ENCODE measurements around the gene RNASEH2C.
"Not testable (repeated sequence)": the region's sequence is repeated elsewhere in the genome, so short reads cannot be mapped to it uniquely, and the experiment has no call there.

RNASEH2C gene

DNA sequence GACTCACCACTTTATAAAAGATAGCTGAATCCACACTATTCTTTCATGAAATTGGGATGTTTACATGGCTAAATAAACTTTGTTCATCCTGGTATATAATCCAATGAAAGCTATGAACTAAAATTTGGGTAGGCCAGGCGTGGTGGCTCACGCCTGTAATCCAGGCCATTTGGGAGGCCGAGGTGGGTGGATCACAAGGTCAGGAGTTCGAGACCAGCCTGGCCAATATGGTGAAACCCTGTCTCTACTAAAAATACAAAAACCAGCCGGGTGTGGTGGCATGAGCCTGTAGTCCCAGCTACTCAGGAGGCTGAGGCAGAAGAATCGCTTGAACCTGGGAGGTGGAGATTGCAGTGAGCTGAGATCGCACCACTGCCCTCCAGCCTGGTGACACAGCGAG lies 28.8 kb downstream of the RNASEH2C start:
- DNase-seq (ENCODE audit: low read depth in 3 of 3, low spot score in 1 of 3), result not testable (repeated sequence)

DNA sequence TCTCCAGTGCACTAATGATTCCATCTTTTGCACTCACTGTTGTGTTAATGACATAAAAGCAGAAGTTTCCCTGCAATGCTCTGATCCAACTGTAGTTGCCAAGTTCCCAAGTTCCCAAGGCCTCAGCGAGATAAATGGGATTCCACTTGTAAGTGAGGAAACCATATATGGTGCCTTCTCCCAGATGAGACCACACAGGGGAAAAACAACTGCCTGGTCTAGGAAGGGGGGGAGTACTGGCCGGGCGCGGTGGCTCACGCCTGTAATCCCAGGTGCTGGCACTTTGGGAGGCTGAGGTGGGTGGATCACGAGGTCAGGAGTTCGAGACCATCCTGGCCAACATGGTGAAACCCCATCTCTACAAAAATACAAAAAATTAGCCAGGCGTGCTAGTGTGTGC lies 34.6 kb downstream of the RNASEH2C start:
- DNase-seq (ENCODE audit: low read depth in 3 of 3, low spot score in 1 of 3), result no peak

DNA sequence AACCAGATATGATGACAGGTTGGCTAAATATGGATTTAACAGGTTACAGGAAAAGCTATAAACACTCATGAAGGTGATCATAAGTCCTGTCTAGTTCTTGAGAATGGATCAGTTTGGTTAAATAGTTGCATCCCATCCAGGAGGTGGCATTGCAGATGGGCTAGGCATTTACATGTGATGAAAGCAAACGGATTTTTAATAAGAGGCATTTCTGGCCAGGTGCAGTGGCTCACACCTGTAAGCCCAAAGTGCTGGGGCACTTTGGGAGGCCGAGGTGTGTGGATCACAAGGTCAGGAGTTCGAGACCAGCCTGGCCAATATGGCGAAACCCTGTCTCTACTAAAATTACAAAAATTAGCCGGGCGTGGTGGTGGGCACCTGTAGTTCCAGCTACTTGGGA lies 37.1 kb downstream of the RNASEH2C start:
- not testable (repeated sequence) for DNase-seq (ENCODE audit: low read depth in 3 of 3, low spot score in 1 of 3)

DNA sequence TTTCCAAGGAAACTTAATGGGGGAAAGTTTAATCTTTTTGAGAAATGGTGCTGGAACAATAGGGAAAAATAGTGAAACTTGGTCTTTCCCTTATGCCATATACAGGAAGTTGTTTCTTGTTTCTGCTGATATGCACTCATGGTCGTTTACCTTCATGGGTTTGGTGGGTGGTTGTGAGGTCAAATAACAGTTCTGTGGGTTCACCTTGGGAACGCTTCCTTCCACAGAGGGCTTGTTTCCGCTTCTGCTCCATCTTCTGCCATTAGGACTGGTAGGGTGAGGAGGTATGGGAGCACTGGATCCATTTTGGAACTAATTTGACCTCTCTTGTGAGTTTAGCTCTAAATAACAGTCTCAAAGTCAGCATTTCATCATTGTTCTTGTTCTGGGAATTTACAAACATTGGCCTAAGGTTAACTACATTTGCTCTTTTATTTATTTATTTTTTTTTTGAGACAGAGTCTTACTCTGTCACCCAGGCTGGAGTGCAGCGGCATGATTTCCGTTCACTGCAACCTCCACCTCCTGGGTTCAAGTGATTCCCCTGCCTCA lies 40.3 kb downstream of the RNASEH2C start:
- no peak for DNase-seq (ENCODE audit: low read depth in 3 of 3, low spot score in 1 of 3)

DNA sequence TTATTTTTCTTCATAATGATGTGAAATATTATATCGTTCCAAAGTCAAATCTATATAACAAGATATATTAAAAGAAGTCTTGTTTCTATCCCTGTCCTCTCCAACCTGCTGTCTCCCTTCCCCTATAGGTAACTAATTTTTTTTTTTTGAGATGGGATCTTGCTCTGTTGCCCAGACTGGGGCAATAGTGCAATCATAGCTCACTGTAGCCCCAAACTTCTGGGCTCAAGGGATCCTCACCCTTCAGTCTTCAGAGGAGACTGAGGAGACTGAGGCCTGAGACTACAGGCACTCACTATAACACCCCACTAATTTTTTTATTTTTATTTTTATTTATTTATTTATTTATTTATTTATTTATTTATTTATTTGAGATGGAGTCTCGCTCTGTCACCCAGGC lies 47.6 kb downstream of the RNASEH2C start:
- DNase-seq (ENCODE audit: low read depth in 3 of 3, low spot score in 1 of 3), result no peak

DNA sequence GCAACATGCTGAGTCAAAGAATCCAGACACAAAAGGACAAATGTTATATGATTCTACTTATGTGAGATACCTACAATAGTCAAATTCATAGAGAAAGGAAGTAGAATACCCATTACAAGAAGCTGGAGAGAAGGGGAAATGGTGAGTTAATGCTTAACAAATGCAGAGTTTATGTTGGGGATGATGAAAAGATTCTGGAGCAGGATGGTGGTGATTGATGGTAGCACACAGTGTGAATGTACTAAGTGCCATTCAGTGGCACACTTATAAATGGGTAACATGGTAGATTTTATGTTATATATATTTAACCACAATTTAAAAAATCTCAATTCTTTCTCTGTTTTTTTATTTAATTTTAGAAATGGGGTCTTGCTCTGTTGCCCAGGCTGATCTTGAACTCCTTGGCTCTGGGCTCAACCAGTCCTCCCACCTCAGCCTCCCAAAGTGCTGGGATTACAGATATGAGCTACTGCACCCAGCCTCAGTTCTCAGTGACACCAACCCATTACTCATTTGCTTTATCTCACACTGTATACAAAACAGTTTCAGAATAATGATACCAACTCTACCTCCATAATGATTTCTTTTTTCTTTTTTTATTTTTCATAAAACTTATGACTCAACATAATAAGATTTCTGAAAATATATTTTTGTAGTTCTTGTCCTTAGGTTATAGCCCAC lies 48.3 kb downstream of the RNASEH2C start:
- no peak for DNase-seq (ENCODE audit: low read depth in 3 of 3, low spot score in 1 of 3)

Data from stimulated activated CD4-positive, alpha-beta T cell treated with anti-CD3 and anti-CD28 coated beads, TNF-alpha, amount 100 ng/mL, for 1 hour (primary cell).